HepG2 (cell line): ENCODE measurements around the gene ACAD8. TPM values are rescaled to one million over a fixed set of nuclear protein-coding genes. Genes with fewer than 3 reads are reported as not detected.

Experiments
- ATAC-seq: fragments of 200-7000 bp; cut with Tn5 transposase; 3 replicates; pipeline ENCODE4 v1.9.1; 2020; ENCODE audit warnings: mild to moderate bottlenecking, moderate library complexity
- BruUV-seq: library from RNA; stranded (reverse); fragments of 400-500 nt; replicated peaks from 2 replicates; lab custom pipeline; 2021; lab: Mats Ljungman, UMichigan
- CTCF ChIA-PET: fragments of 300-600 bp; formaldehyde crosslinking; extraction: SDS; loops from one replicate; lab custom pipeline; 2021; ENCODE audit warnings: low total read pairs, inconsistent platforms, low intra/inter-chr PET ratio; lab: Yijun Ruan, JAX
- POLR2A ChIA-PET: fragments of 350-600 bp; sonication (Branson Sonifier 250); formaldehyde crosslinking; loops from one replicate; lab custom pipeline; 2020; ENCODE audit warnings: antibody characterized with exemption, inconsistent platforms; lab: Yijun Ruan, JAX
- DNase-seq: peaks from one replicate; pipeline ENCODE4 v3.0.0-alpha.2; 2015; ENCODE audit warnings: low spot score
- FAIRE-seq: peaks from 3 replicates; lab custom pipeline; 2011; peaks lifted over from hg19 to GRCh38; lab: Jason Lieb, UNC
- H2AFZ ChIP-seq: one replicate; pipeline ENCODE4 v1.6.1; 2011; ENCODE audit warnings: low read length, inconsistent platforms
- H3K27ac ChIP-seq: fragments of 300-600 bp; 3 replicates; pipeline ENCODE4 v1.8.0; 2011; ENCODE audit warnings: mixed run types, mild to moderate bottlenecking, mixed read lengths, low read length, inconsistent platforms; ENCODE audit not compliant: insufficient read depth; ENCODE audit errors: extremely low read length
- H3K27me3 ChIP-seq, 2 experiments: fragments of 200-600 bp in 1 of 2; 2 replicates in 1 of 2; 3 replicates in 1 of 2; pipeline versions ENCODE4 v1.6.0 to v1.8.0; 2011; ENCODE audit warnings: low read length in 2 of 2, mild to moderate bottlenecking in 2 of 2, moderate library complexity in 2 of 2, inconsistent platforms in 1 of 2; ENCODE audit not compliant: insufficient read depth in 2 of 2, control insufficient read depth in 1 of 2
- H3K36me3 ChIP-seq, 2 experiments: fragments of 200-600 bp in 1 of 2; replicated peaks in 1 of 2; 2 replicates in 1 of 2; 3 replicates in 1 of 2; pipeline versions ENCODE4 v1.5.1 to v1.8.0; 2011; ENCODE audit warnings: low read length in 2 of 2, inconsistent platforms in 1 of 2; ENCODE audit not compliant: insufficient read depth in 2 of 2, control insufficient read depth in 1 of 2
- H3K4me1 ChIP-seq: 2 replicates; pipeline ENCODE4 v1.5.1; 2012; ENCODE audit warnings: low read length, inconsistent platforms; ENCODE audit not compliant: insufficient read depth
- H3K4me2 ChIP-seq: 2 replicates; pipeline ENCODE4 v1.6.0; 2011; ENCODE audit warnings: low read depth, low read length, inconsistent platforms
- H3K4me3 ChIP-seq, 3 experiments: fragments of 200-600 bp in 1 of 3; sonication (generic), shearing (Covaris generic) in 1 of 3; replicated peaks in 1 of 3; 2 replicates each; pipeline ENCODE4 v1.5.1; 2011 to 2016; ENCODE audit warnings: low read length in 3 of 3, inconsistent platforms in 2 of 3, low read depth in 2 of 3, mild to moderate bottlenecking in 2 of 3, control low read depth in 1 of 3, mixed read lengths in 1 of 3; ENCODE audit not compliant: insufficient read depth in 1 of 3
- H3K79me2 ChIP-seq: one replicate; pipeline ENCODE4 v1.6.1; 2011; ENCODE audit warnings: low read length, inconsistent platforms; ENCODE audit not compliant: insufficient read depth
- H3K9ac ChIP-seq: 2 replicates; pipeline ENCODE4 v1.6.0; 2011; ENCODE audit warnings: mild to moderate bottlenecking, low read depth, low read length, inconsistent platforms; ENCODE audit not compliant: insufficient read depth
- H3K9me3 ChIP-seq: 2 replicates; pipeline ENCODE4 v1.5.1; 2012; ENCODE audit warnings: mild to moderate bottlenecking, low read length
- H4K20me1 ChIP-seq: 2 replicates; pipeline ENCODE4 v1.6.0; 2011; ENCODE audit warnings: inconsistent platforms, mild to moderate bottlenecking, low read length, moderate library complexity; ENCODE audit not compliant: insufficient read depth
- AHR ChIP-seq: IDR thresholded peaks from 2 replicates; pipeline ENCODE4 v1.6.1; 2018; ENCODE audit warnings: missing genetic modification reagents, missing compliant biosample characterization
- ATF7-NPFF ChIP-seq: sonication (generic); formaldehyde crosslinking; IDR thresholded peaks from 2 replicates; pipeline ENCODE4 v1.8.1; 2023; ENCODE audit warnings: mild to moderate bottlenecking, low read depth, missing genetic modification reagents, moderate library complexity
- CCAR2 ChIP-seq: fragments of 200-400 bp; formaldehyde crosslinking; optimal IDR thresholded peaks from 2 replicates; pipeline ENCODE3; 2018; ENCODE audit warnings: low read depth, mild to moderate bottlenecking, low read length, moderate library complexity
- FLYWCH1 ChIP-seq: sonication (generic); formaldehyde crosslinking; IDR thresholded peaks from 2 replicates; pipeline ENCODE4 v1.8.1; 2023; ENCODE audit warnings: mild to moderate bottlenecking, missing genetic modification reagents
- HMGXB4 ChIP-seq, 2 experiments: sonication (generic) in 1 of 2; formaldehyde crosslinking in 1 of 2; IDR thresholded peaks; 2 replicates each; pipeline versions ENCODE4 v1.4.0 to v1.6.1; 2018 to 2020; ENCODE audit warnings: missing genetic modification reagents in 2 of 2, borderline replicate concordance in 1 of 2, low read depth in 1 of 2, mild to moderate bottlenecking in 1 of 2, missing biosample characterization in 1 of 2
- KDM3A ChIP-seq: IDR thresholded peaks from 2 replicates; pipeline ENCODE4 v1.6.1; 2018; ENCODE audit warnings: low read depth, missing compliant biosample characterization
- POGK ChIP-seq: sonication (generic); formaldehyde crosslinking; conservative IDR thresholded peaks from 2 replicates; pipeline ENCODE4 v1.8.0; 2022; ENCODE audit warnings: mild to moderate bottlenecking, moderate library complexity, missing genetic modification reagents
- PRDM15 ChIP-seq: sonication (generic); formaldehyde crosslinking; IDR thresholded peaks from 2 replicates; pipeline ENCODE4 v1.4.0; 2020; ENCODE audit warnings: missing genetic modification reagents
- REXO4 ChIP-seq: sonication (generic); formaldehyde crosslinking; IDR thresholded peaks from 2 replicates; pipeline ENCODE4 v1.8.0; 2022; ENCODE audit warnings: missing genetic modification reagents, mild to moderate bottlenecking, borderline replicate concordance
- SAFB2 ChIP-seq: sonication (generic); formaldehyde crosslinking; IDR thresholded peaks from 2 replicates; pipeline ENCODE4 v1.5.1; 2020; ENCODE audit warnings: missing genetic modification reagents, low read depth, mild to moderate bottlenecking, borderline replicate concordance
- TSC22D2 ChIP-seq: sonication (generic); formaldehyde crosslinking; IDR thresholded peaks from 2 replicates; pipeline ENCODE4 v1.5.1; 2020; ENCODE audit warnings: missing genetic modification reagents, mild to moderate bottlenecking, borderline replicate concordance
- XRCC5 ChIP-seq: fragments of 200-400 bp; formaldehyde crosslinking; optimal IDR thresholded peaks from 2 replicates; pipeline ENCODE3; 2017; ENCODE audit warnings: mild to moderate bottlenecking, low read length
- ZNF598 ChIP-seq: sonication (generic); formaldehyde crosslinking; IDR thresholded peaks from 2 replicates; pipeline ENCODE4 v1.5.1; 2020; ENCODE audit warnings: mild to moderate bottlenecking, missing genetic modification reagents, borderline replicate concordance
- ZNF782 ChIP-seq: sonication (generic); formaldehyde crosslinking; IDR thresholded peaks from 2 replicates; pipeline ENCODE4 v1.4.0; 2020; ENCODE audit warnings: missing genetic modification reagents, mild to moderate bottlenecking, borderline replicate concordance
- WGBS: methylation state at CpG from one replicate; pipeline ENCODE4 v1.1.6; 2017; ENCODE audit warnings: low lambda C conversion rate; 5-methylcytosine and 5-hydroxymethylcytosine counted together
- in situ Hi-C: cut with HindIII; loops from 2 replicates; pipeline ENCODE4 v1.10.0; 2017; ENCODE audit warnings: low pct_unique_long_range_greater_than_20kb; ENCODE audit not compliant: extremely low pct_ligation_motif_present
- intact Hi-C: fragments of 100-400 bp; cut with micrococcal nuclease; formaldehyde crosslinking; loops from one replicate; pipeline ENCODE4 v1.10.0; 2022; ENCODE audit not compliant: unreplicated experiment
- polyA plus RNA-seq, 8 experiments: library from polyadenylated mRNA; depleted of rRNA in 3 of 8; stranded (reverse) in 7 of 8; unstranded in 1 of 8; fragments of >200 nt; fragmentation: Illumina TruSeq in 4 of 8; extraction: Trizol in 4 of 8; gene quantifications; 2 replicates each; pipeline versions ENCODE4 v1.2.1 to v1.2.3, GENCODE V29; 2011 to 2016; ENCODE audit warnings: low read depth in 4 of 8, missing spikeins in 1 of 8, mixed read lengths in 1 of 8; ENCODE audit not compliant: insufficient read depth in 1 of 8
- total RNA-seq, 5 experiments: library from RNA; depleted of rRNA; stranded (reverse); fragments of >200 nt; fragmentation: Illumina TruSeq; extraction: Trizol; gene quantifications; 2 replicates each; pipeline ENCODE4 v1.2.3, GENCODE V29; 2016; ENCODE audit warnings: low read depth in 1 of 5

Gene ACAD8
- total and polyA plus RNA-seq, 2 of the 13 experiments (the other 11 are each of a cell fraction or from before 2014, with no cell fraction given): 13.5 to 20.3 TPM

GRCh38 chr11:134223836-134224709 lies 29.3 kb upstream of the ACAD8 start, which contains the start of the genes NCAPD3 and VPS26B:
TSS of gene NCAPD3 (minus strand) at chr11:134223967. CDS start at chr11:134223926, 41 bp downstream.
TSS of gene VPS26B (plus strand) at chr11:134224671. CDS start at chr11:134225123, 452 bp downstream.
- in situ Hi-C loops: no loop called here
- Histone ChIP-seq H2AFZ (peak within 1 kb of the TSS; percentile 88), H3K27me3 (no peaks in the 10 kb centered on the region), H3K4me3 (peak within 1 kb of the TSS; percentile 75 to 95 (median 92)), H3K27ac (peak within 1 kb of the TSS; percentile 93), H3K4me1 (peaks cover 43% of the 10 kb centered on the region), H3K4me2 (peak within 1 kb of the TSS; percentile 97), H3K79me2 (peaks cover 41% of the 10 kb centered on the region), H3K9ac (peak within 1 kb of the TSS; percentile 90), H4K20me1 (no peaks in the 10 kb centered on the region), H3K36me3 (peaks cover 2 to 14% of the 10 kb centered on the region in 2 experiments), H3K9me3 (no peaks in the 10 kb centered on the region)
- ATAC-seq (peak; percentile 91), FAIRE-seq (peak; percentile 66), DNase-seq (peak; percentile 92)
- WGBS: 0% methylated on average over 12 of the region's 89 CpGs
- ChIA-PET CTCF (no interaction called here), POLR2A (interaction anchor here (0.7 to 3.2 kb wide), 15 partner anchors 9 to 108 kb away, joined by 3 to 24 read pairs (median 4); partner anchors contain the start of genes ACAD8, GLB1L2 and THYN1)
- intact Hi-C loops: loop anchor here (2.0 kb wide), 2 partner anchors 17 to 29 kb away; partner anchors contain the start of genes ACAD8 and THYN1
- no TSS peak for BruUV-seq
- peak; percentile 80; the same call in 1 of the 2 replicates for TF ChIP-seq POGK (CRISPR knock-in tag)
- no peak; the same call in 1 of the 2 replicates for TF ChIP-seq SAFB2 (CRISPR knock-in tag)
- no peak for TF ChIP-seq XRCC5
- peak; percentile 87; the same call in 1 of the 2 replicates for TF ChIP-seq ZNF598
- TF ChIP-seq REXO4 (CRISPR knock-in tag): no peak
- no peak for TF ChIP-seq ZNF782 (CRISPR knock-in tag)
- TF ChIP-seq ATF7-NPFF: peak; percentile 61
- TF ChIP-seq FLYWCH1 (CRISPR knock-in tag): no peak
- peak; percentile 55; the same call in 1 of the 2 replicates for TF ChIP-seq AHR
- TF ChIP-seq HMGXB4 (CRISPR knock-in tag; IDR thresholded peaks at IDR 0.05; ENCODE audit: borderline replicate concordance in 1 of 2, low read depth in 1 of 2): peak; percentile 67 to 69; a peak in 2 of 4 replicates
- TF ChIP-seq KDM3A: 0 out of 2 replicates have a peak, but pooled peaks have one; percentile 50
- TF ChIP-seq PRDM15 (CRISPR knock-in tag): 0 out of 2 replicates have a peak, but pooled peaks have one; percentile 29
- TF ChIP-seq TSC22D2 (CRISPR knock-in tag): 0 out of 2 replicates have a peak, but pooled peaks have one; percentile 28
- no peak for TF ChIP-seq CCAR2
